ENCODE data around the gene STK11.
A peak's percentile ranks its signal among the peaks of the same experiment; 100 is the strongest.

- TF ChIP-seq CTCF (conservative IDR thresholded peaks at IDR 0.05; ENCODE audit: low read length) (peak; percentile 39; the same call in 1 of the 2 replicates), EZH2phosphoT487 (IDR thresholded peaks at IDR 0.05; ENCODE audit: borderline replicate concordance, low read depth, low read length) (no peak)
Measured at GRCh38 chr19:1274081-1274851, 68.7 kb downstream of the STK11 start.
